ENCODE measurements around the gene BRD3.
"Not testable (repeated sequence)": the region's sequence is repeated elsewhere in the genome, so short reads cannot be mapped to it uniquely, and the experiment has no call there.

GRCh38 chr9:134101133-134101532 is 33.3 kb upstream of the BRD3 start:
- not testable (repeated sequence) for TF ChIP-seq CTCF, POLR2A (IDR thresholded peaks at IDR 0.05)

All from adrenal gland (tissue), 5 donors.